Measurements from ENCODE around the gene DPM3.
"Not testable (repeated sequence)": the region's sequence is repeated elsewhere in the genome, so short reads cannot be mapped to it uniquely, and the experiment has no call there.

DPM3 gene

GRCh38 chr1:155139895-155140629, at the start of gene DPM3:
DPM3 (minus strand) TSS chr1:155140531; CDS start chr1:155140240, 291 bp downstream.
- DNase-seq: peak; percentile 73

- DNase-seq: not testable (repeated sequence)
These were observed 49.6 kb upstream of the DPM3 start for GRCh38 chr1:155189926-155190325.

GRCh38 chr1:155188268-155188667, 47.9 kb upstream of the DPM3 start:
- DNase-seq: no peak

GRCh38 chr1:155187456-155187891, 47.1 kb upstream of the DPM3 start:
- no peak for DNase-seq

- peak; percentile 56 for DNase-seq
These were observed 46.6 kb upstream of the DPM3 start for GRCh38 chr1:155186794-155187455.

- DNase-seq: peak; percentile 78
These were observed 45.9 kb upstream of the DPM3 start for GRCh38 chr1:155186067-155186793.

GRCh38 chr1:155185783-155186066, 45.4 kb upstream of the DPM3 start:
- DNase-seq: no peak

GRCh38 chr1:155184835-155185782, 44.8 kb upstream of the DPM3 start:
- peak; percentile 18 for DNase-seq

GRCh38 chr1:155184351-155184811, 44.0 kb upstream of the DPM3 start:
- DNase-seq: no peak

GRCh38 chr1:155183775-155184221, 43.5 kb upstream of the DPM3 start:
- DNase-seq: no peak

- DNase-seq: no peak
These were observed 41.8 kb upstream of the DPM3 start for GRCh38 chr1:155182052-155182550.

GRCh38 chr1:155181371-155182051, 41.2 kb upstream of the DPM3 start:
- no peak for DNase-seq

- DNase-seq: no peak
These were observed 39.0 kb upstream of the DPM3 start for GRCh38 chr1:155179112-155180031.

- no peak for DNase-seq
These were observed 38.2 kb upstream of the DPM3 start for GRCh38 chr1:155178441-155179111.

- no peak for DNase-seq
These were observed 37.6 kb upstream of the DPM3 start for GRCh38 chr1:155177918-155178281.

GRCh38 chr1:155177192-155177917, 37.0 kb upstream of the DPM3 start:
- no peak for DNase-seq

- peak; percentile 61 for DNase-seq
These were observed 36.3 kb upstream of the DPM3 start for GRCh38 chr1:155176544-155177071.

- DNase-seq: no peak
These were observed 35.6 kb upstream of the DPM3 start for GRCh38 chr1:155175927-155176371.

Measured in DMS79 treated with DMSO at 0.1 percent for 48 hours (cell line).